Ishikawa (cell line): ENCODE results near the gene FRS2.

Experiments
- CEBPB ChIP-seq: IDR thresholded peaks from 2 replicates; pipeline ENCODE4 v1.6.1; 2012
- CREB1 ChIP-seq: IDR thresholded peaks from 2 replicates; pipeline ENCODE4 v1.6.1; 2012; ENCODE audit warnings: low read depth
- EGR1 ChIP-seq: IDR thresholded peaks from 2 replicates; pipeline ENCODE4 v1.6.1; 2012
- EP300 ChIP-seq: IDR thresholded peaks from 2 replicates; pipeline ENCODE4 v1.6.1; 2012; ENCODE audit warnings: borderline replicate concordance
- FOXM1 ChIP-seq: IDR thresholded peaks from 2 replicates; pipeline ENCODE4 v1.6.1; 2012; ENCODE audit warnings: low read depth, borderline replicate concordance
- NFIC ChIP-seq: IDR thresholded peaks from 2 replicates; pipeline ENCODE4 v1.6.1; 2012
- RAD21 ChIP-seq: IDR thresholded peaks from 2 replicates; pipeline ENCODE4 v1.6.1; 2012; ENCODE audit warnings: low read depth
- TAF1 ChIP-seq: IDR thresholded peaks from 2 replicates; pipeline ENCODE4 v1.6.1; 2012; ENCODE audit warnings: low read depth, mild to moderate bottlenecking
- TCF12 ChIP-seq: IDR thresholded peaks from 2 replicates; pipeline ENCODE4 v1.6.1; 2012; ENCODE audit warnings: low read depth
- TEAD4 ChIP-seq: IDR thresholded peaks from 2 replicates; pipeline ENCODE4 v1.6.1; 2012
- USF1 ChIP-seq: IDR thresholded peaks from 2 replicates; pipeline ENCODE4 v1.6.1; 2012
- YY1 ChIP-seq: IDR thresholded peaks from 2 replicates; pipeline ENCODE4 v1.6.1; 2012; ENCODE audit warnings: low read depth
- ZBTB7A ChIP-seq: IDR thresholded peaks from 2 replicates; pipeline ENCODE4 v1.6.1; 2012; ENCODE audit warnings: low read depth
- TF ChIP-seq, protein P1 (sequence below): IDR thresholded peaks from 2 replicates; pipeline ENCODE4 v1.6.1; 2012; ENCODE audit warnings: low read depth, mild to moderate bottlenecking
- TF ChIP-seq, protein P2 (sequence below): IDR thresholded peaks from 2 replicates; pipeline ENCODE4 v1.6.1; 2012

FRS2 gene

DNA sequence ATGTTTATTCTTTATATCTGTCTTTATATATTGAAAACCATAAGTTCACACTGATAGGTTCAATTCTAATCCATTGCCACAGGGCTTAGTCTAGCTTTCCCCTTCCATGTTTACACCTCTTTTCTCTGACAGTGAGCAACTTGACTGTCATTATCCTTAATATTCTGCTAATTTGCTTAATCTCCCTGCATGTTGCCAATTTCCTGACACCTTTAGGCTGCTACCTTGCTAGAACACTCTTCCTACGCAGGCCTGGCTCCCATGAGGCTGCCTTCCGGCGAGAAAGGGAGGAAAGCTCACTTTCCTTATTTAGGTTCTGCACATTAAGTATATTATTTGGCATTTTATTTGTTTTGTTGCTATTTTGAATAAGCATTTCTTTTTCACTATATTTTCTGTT is 12.8 kb upstream of the FRS2 start:
- no peak for TF ChIP-seq EP300
- no peak for TF ChIP-seq YY1
- no peak for TF ChIP-seq FOXM1
- TF ChIP-seq, protein P1, sequence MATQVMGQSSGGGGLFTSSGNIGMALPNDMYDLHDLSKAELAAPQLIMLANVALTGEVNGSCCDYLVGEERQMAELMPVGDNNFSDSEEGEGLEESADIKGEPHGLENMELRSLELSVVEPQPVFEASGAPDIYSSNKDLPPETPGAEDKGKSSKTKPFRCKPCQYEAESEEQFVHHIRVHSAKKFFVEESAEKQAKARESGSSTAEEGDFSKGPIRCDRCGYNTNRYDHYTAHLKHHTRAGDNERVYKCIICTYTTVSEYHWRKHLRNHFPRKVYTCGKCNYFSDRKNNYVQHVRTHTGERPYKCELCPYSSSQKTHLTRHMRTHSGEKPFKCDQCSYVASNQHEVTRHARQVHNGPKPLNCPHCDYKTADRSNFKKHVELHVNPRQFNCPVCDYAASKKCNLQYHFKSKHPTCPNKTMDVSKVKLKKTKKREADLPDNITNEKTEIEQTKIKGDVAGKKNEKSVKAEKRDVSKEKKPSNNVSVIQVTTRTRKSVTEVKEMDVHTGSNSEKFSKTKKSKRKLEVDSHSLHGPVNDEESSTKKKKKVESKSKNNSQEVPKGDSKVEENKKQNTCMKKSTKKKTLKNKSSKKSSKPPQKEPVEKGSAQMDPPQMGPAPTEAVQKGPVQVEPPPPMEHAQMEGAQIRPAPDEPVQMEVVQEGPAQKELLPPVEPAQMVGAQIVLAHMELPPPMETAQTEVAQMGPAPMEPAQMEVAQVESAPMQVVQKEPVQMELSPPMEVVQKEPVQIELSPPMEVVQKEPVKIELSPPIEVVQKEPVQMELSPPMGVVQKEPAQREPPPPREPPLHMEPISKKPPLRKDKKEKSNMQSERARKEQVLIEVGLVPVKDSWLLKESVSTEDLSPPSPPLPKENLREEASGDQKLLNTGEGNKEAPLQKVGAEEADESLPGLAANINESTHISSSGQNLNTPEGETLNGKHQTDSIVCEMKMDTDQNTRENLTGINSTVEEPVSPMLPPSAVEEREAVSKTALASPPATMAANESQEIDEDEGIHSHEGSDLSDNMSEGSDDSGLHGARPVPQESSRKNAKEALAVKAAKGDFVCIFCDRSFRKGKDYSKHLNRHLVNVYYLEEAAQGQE = no peak
- TF ChIP-seq, protein P2, sequence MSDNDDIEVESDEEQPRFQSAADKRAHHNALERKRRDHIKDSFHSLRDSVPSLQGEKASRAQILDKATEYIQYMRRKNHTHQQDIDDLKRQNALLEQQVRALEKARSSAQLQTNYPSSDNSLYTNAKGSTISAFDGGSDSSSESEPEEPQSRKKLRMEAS = no peak

DNA sequence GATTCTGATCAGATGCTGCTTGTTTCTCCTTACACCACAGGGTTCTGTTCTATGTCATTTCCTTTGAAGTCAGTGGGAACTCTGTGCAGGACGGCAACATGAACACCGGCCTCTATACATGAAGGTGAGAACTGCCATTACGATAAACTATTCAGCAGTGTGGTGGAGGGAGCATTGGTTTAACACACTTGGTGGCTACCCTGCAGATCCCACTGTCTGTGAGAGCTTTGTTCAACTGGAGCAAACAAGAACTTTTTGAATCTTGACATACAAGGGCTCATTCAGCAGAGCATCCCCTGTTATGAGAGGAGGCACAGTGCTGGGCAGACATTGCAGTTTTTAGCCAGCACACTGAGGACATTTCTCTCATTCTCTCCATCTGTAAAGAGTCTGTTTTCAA is 10.7 kb upstream of the FRS2 start:
- no peak for TF ChIP-seq CREB1
- TF ChIP-seq FOXM1 = no peak
- TF ChIP-seq TCF12 = no peak
- TF ChIP-seq ZBTB7A = no peak
- no peak for TF ChIP-seq YY1
- no peak for TF ChIP-seq TAF1
- TF ChIP-seq, protein P2 = no peak
- TF ChIP-seq, protein P1 = no peak
- TF ChIP-seq RAD21 = no peak
- TF ChIP-seq EGR1 = no peak
- TF ChIP-seq USF1 = no peak

DNA sequence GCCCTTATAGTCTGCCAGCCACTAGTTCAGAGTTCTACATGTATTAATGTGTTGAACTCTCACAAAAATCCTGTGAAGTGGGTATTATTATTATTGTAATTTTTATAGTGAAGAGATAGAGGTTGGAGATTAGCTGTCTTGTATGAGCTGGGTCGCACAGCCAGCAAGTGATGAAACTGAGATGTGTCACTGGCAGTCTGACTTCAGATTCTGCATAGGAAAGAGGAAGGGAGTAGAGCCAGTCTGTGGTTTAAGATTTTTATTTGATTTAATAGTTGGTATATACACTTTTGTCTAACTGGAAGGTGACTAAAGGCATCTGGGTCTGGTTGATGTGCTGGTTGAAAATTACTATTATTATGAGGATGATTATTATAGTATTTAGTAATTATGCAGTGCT is 5.8 kb upstream of the FRS2 start:
- TF ChIP-seq YY1 (no peak), USF1 (no peak), EGR1 (no peak), TAF1 (no peak), TEAD4 (no peak), CEBPB (no peak), CREB1 (no peak), TCF12 (no peak), RAD21 (no peak), EP300 (no peak), NFIC (no peak), ZBTB7A (no peak), FOXM1 (no peak)
- TF ChIP-seq, protein P1 = no peak
- TF ChIP-seq, protein P2 = no peak

DNA sequence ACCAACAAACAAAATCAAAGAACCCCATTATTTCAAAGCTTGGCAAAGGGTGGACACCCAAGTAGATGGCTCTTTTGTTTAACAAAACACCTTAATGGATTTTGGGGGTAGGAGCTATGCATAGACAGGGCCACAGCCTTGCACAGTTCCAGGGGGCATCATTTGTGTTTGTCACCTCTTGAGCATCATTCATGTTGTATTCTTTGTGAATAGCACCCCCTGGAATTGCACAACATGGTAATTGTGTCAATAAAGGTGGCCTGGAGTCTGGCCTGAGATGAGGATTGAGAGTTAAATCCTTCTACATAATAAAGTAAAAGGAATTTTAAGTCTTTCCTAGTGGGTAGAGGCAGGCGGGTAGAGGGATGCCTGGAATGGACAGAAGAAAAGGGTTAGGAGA is 3.3 kb upstream of the FRS2 start:
- TF ChIP-seq RAD21 (no peak; the same call in 1 of the 2 replicates), CEBPB (peak; percentile 58)

GRCh38 chr12:69467366-69467765 is 2.8 kb upstream of the FRS2 start:
- no peak for TF ChIP-seq ZBTB7A
- TF ChIP-seq, protein P2 = no peak
